ENCODE data around the gene FGF11.

- TF ChIP-seq MYC (IDR thresholded peaks at IDR 0.05; ENCODE audit: borderline replicate concordance, low read length) (no peak), RFX5 (IDR thresholded peaks at IDR 0.05) (no peak), RCOR1 (IDR thresholded peaks at IDR 0.05; ENCODE audit: low read depth, low read length) (no peak), HOXB5 (CRISPR knock-in tag; IDR thresholded peaks at IDR 0.05) (no peak), CTCF (IDR thresholded peaks at IDR 0.05) (no peak), USF2 (IDR thresholded peaks at IDR 0.05) (no peak), MAFK (IDR thresholded peaks at IDR 0.05; ENCODE audit: partially characterized antibody) (no peak), POLR2A (IDR thresholded peaks at IDR 0.05; ENCODE audit: low read length) (no peak), BHLHE40 (IDR thresholded peaks at IDR 0.05; ENCODE audit: low read depth, low read length) (no peak)
These were observed 23.5 kb upstream of the FGF11 start for GRCh38 chr17:7415784-7416183.
